HG02610 (cell line): Measurements from ENCODE around the gene ZNF286A.
"Not testable (repeated sequence)": the region's sequence is repeated elsewhere in the genome, so short reads cannot be mapped to it uniquely, and the experiment has no call there.

Experiments
- ATAC-seq: cut with Tn5 transposase; IDR thresholded peaks from one replicate; pipeline ENCODE4 v1.9.1; 2021; ENCODE audit warnings: mild to moderate bottlenecking, moderate library complexity; ENCODE audit not compliant: unreplicated experiment

ZNF286A gene

DNA sequence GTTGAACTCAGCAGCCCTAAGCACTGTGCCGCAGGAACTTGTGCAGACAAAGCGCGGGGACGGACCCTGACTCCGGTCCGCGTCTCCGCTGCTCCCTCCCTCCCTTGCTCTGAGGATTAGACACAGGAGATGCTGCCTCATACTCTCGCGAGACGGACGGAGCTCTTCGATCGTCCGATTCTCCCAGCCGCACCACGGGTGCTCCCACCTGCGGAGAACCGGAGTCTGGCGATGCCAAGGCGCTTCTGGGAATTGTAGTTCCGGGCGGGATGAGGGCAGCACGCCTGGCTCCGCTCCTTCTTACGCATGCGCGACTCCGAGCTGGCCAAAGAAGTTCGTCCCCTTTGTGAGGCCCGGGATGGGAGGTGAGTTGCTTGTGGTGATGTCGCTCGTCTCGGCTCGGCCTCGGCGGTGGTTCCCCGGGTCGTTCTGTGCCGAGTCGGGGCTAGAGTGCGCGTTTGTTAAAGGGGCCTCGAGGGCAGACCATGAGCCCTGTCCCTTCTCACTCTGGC is at the start of gene ZNF286A:
Gene ZNF286A (plus strand): TSS at position 340 of the 512 bp plus-strand sequence. CDS start 578 bp downstream, outside the sequence.
- peak; percentile 99 for ATAC-seq

DNA sequence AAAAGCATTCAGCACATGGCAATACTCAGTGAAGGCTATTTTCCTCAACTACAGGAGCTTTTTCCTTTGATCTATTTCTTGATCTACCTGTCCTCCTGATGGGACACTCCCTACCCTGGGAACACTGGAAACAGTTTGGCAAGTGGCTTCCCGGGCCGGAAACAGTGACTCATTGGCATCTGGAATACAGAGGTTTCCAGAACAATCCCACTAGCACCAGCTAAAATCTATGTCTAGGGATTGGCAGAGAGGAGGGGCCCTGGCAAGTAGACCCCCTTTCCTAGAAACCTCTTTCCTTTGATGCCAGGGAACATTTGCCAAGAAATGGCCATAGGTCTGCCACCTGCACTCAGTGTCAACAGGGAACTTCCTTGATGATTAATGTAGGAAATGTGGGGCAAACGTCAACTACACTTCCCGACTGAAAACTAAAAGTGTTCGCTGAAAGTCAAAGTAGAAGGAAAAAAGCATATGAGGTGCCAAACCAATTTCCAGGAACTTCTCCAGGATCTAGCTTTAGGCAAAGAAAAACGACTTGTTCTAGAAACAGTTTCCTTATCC is 49.6 kb upstream of the ZNF286A start:
- no peak for ATAC-seq

DNA sequence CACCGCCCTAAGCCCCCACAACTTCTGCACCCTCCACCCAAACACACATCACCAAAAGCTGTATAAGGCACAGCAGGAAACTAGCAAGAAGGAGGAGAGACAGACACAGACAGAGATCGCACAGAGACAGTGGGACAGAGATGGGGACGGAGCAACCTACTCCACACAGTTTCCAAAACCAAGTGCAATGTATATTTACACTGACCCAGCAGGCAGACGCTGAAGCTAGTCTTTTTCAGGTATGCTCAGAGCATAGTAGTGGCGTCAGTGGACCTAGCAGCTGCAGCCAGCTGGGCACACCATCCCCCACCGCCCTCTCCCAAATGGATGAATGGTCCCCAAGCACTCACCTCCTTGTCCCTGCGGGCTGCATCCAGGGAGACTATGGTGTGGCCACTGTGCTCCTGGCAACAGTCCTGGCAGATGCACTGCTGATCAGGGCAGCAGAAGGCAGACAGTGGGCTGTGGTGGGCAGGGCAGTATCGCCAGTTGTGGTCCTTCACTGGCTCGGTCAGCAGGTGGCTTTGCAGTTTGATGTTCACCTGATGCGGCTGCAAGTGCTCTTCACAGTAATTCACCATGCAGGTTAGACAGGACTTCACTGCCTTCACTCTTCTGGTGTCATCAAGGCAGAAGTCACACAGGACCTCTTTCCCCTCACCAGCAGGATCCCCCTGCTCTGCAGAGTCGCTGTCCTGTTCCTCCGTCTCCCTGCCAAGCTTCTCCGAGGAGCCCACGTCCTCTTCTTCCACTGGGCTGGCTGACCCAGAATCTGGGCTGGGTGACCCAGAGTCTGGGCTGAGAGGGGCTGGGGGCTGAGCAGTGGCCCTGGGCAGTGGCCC is 48.6 kb upstream of the ZNF286A start:
- no peak for ATAC-seq

DNA sequence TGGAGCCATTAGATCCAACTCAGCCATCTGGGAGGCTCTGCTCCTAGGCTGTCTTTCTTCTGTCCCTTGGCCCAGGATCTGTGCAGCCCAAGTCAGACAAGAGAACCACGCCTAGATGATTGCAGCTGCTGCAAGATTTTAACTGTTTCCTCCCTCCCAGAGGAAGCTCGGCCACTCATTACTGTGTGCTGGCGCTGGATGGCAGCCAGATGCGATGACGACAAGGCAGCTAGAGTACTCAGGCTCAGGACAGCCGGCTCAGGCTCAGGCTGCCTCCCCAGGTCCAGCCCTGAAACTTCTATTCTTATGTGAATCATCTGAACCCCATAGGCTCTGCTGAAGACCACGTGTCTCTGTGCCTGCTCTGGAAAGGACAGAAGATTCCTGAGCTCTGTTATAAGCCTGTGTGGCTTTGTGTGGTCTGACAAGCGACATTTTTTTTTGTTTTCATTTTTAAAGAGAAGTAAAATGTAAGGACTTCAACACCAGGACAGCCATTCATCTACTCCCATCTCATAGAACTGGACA is 47.9 kb upstream of the ZNF286A start:
- ATAC-seq: peak; percentile 63

DNA sequence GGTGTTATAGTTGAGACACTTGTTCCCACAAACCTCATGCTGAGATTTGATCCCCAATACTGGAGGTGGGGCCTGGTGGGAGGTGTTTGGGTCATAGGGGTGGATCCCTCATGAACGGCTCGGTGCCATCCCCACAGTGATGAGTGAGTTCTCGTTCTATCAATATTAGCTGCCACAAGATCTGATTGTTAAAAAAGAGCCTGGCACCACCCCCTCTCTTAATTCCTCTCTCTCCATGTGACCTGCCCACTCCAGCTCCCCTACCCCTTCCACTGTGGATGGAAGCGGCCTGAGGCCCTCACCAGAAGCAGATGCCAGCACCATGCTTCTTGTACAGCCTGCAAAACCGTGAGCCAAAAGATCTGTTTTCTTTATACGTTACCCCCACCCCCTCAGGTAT is 46.6 kb upstream of the ZNF286A start:
- ATAC-seq: no peak

DNA sequence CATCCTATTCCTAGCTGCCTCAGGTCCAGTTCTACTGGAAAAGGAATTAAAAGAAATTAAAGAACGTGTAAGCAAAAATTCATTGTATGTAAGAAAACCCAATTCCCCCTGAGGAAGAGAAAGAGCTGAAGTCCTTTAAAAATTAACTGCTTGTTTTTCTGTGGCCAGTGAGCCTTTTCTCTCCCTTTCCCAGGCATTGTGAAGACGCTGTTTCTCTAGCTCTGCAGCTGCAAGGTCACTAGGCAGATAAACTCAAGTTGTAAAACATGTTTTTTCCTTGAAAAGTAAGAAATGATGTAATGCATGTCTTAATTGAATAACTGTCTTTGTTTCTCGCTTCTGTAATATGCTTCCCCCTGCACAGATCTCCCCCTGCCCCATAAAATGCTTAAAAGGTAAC is 45.2 kb upstream of the ZNF286A start:
- ATAC-seq: not testable (repeated sequence)

DNA sequence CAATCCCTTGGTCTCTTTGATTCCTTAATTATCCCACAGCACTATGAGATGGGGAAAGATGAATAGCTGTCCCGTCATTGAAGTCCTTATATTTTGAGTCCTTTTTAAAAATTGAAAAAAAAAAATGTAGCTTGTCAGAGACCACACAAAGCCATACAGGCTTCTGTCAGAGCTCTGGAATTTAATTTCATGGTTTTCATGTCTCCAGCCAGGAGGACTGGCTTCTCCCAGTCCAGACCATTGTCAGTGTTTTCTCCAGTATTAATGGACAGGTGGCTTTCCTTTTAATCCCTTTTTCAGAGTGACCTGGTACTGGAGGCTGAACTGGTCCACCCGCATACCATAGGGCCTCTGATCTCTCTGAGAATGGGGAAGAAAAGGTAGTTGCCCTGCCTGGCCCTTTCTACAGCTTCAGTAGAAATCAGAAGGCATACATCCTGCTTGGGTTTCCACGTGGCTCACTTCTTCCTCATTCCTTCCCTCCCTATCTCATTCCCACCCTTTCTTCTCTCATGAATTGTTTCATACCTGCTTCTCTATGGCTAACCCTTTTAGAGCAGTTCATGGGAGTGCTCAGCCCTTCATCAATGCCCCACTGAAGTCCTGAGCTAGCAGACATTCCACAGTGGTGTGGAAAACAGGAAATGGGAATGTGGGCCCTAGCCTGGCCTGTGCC is 44.5 kb upstream of the ZNF286A start:
- ATAC-seq: no peak

DNA sequence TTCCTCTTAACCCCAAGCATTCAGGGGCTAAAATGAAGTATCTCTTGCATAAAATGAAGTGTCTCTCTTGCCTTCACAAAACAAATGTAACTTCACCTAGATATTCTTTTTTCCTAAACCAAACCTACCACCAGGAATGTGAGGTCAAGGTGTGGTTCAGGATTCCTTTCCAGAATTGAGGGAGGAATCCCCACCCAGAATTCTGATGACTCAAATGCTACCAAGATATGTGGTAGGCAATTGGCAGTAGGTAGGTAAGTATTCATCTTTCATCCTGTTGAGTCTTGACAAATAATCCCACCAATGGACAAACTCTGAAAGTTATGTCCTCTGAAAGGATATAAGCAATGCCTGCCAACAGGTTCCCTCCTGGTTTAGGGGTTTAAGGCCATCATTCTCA is 41.7 kb upstream of the ZNF286A start:
- no peak for ATAC-seq

DNA sequence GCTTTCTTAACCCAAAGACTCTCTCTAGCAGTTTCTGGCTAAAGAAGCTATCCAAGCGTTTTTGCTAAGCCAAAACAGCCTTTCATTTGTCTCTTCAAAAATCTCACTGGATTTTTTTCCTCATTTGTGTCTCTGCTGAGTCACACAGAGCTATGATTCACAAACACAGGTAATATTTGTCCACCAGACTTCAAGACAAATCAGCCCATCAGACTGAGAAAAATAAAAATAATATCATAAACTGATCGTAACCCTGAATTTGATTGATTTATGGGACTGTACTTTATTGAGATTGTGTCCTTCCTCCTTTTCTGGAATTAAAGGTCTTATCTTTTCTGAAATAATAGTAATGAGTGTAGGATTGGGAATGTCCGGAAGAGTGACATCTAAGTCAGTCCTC is 41.3 kb upstream of the ZNF286A start:
- ATAC-seq: no peak

DNA sequence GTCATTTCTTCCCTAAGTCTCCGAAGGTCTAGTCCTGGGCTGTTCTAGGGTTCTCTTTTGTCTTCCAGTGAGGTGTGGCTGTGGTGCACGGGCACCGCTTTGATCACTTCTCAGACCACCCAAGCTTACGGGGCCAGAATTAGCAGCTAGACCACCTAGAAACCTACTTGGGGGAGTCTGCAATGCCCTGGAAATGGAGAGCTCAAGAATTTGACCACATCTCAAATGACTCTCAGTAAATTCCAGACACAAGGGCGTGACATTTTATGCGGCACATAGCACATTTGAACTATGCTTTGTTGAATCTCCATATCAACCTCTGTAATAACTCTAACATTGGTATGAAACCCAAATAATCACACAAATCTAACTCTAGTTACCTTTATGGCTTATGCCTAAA is 40.3 kb upstream of the ZNF286A start:
- no peak for ATAC-seq

DNA sequence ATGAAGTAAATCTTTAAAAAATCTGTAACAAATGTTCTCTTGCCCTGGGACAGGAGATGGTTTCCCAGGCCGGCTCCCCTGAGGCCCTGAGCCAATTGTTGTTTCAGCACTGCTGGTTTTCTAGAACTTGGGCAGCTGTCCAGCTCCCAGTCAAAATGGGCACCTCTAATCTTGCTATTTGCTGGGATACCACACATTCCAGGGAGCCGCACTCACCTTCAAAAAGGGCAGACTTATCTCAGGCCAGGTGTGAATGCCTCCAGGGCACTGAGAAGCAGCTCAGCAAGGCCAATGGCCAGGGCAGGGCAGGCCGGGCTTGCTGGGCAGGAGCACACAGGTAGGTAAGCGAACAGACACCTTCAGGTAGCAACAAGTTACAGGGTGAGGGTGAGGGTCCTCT is 39.9 kb upstream of the ZNF286A start:
- ATAC-seq: no peak

DNA sequence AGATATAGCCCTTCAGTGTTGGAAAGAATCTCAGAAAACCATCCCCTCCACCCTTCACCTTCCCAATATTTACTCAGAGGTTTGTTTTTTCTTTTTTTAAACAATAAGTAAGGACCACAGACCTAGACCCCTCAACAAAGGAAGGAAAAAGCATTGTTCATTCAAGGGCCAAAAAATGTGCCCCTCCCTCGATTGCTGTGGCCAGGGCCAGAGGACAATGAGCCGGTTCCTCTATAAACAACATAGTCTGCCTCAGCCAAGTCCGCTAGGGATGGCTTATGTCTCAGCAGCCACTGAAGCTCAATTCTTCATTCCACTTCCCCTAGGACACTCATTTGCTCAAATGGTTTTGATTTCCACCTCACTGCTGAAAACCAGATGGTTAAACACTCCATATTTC is 39.5 kb upstream of the ZNF286A start:
- ATAC-seq: no peak

DNA sequence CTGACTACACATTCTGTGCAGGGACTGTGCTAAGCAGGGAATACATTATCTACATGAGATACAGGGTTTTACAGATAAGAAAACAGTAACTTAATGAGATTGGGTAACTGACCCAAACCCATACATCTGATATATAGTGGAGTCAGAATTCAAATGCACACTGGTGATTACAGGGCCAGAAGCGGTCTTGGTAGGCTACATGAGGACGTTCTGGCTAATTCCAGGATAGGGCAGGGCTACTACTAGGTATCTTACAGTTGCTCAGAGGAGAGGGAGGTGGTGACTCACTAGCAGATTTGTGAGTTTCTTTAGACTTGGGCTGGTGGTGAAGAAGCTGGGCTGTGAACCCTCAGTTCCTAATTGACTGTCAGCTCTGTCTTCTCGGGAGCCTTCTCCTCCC is 36.9 kb upstream of the ZNF286A start:
- no peak for ATAC-seq

DNA sequence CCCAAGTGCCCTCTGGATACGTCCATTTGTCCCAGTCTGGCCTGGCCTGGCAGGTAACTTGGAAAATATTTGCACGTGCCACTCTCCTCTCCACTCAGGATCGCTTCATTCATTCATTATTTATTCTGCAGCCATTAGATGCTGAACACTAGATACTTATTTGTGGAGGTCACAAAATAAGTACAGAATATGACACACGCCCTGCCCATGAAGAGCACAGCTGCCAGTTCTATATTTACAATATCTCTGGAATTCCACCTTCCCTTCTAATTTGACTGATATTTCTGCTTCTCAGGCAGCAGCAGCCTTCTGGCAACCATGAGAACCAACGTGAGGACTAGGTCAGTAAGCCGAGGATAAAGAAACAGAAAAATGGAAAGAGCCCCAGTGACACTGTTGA is 36.4 kb upstream of the ZNF286A start:
- no peak for ATAC-seq

DNA sequence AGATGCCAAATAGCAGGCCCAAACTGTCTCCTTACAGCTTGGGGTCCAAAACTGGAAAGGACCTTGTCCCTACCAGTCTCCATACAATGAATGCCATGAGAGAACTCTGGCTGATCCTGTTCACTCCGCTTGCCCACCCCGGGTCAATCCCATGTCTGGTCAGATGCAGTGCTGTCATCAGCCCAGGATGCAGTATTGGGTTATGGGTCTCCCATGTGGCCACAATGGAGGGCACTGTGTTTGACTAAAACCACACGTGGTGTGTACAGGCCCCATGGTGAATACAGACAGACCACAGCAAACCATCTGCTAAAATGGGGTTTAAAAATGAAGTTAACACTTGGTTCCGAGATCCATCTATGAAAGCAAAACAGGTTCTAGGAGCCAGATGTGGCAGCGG is 35.9 kb upstream of the ZNF286A start:
- no peak for ATAC-seq

DNA sequence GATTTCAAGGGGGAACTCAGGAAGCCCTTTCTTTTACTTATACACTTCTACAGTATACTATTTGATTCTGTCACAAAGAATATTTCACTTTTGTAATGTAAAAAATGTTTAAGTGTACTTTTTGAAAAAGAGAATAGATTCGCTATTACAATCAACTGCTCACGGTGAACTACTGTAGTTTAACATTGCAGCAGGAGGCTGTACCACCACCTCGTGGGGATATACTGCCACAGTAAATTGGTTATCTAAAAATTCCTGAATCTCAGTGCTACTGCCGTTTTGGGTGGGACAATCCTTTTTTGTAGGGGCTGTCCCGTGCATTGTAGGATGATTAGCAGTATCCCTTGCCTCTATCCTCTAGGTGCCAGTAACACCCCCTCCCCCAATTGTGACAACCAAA is 30.0 kb upstream of the ZNF286A start:
- not testable (repeated sequence) for ATAC-seq

DNA sequence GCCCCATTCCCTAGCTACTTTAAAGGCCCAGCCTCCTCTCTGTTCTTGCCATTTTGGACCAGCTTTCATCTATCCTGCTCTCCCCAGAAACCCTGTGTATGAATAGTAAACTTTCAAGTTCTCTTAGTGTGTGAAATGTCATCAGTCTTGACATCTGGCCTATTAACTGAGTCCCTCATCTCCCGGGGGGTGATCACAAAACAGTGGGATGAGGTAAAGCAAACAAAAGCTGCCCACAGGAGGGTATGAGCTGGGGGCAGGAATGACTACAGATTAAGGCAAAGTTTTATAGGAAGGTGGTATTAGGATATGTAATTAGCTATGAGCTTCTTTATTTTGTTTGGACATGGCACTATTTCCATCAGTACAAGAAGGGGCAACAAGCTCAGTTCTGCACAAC is 24.9 kb upstream of the ZNF286A start:
- not testable (repeated sequence) for ATAC-seq

DNA sequence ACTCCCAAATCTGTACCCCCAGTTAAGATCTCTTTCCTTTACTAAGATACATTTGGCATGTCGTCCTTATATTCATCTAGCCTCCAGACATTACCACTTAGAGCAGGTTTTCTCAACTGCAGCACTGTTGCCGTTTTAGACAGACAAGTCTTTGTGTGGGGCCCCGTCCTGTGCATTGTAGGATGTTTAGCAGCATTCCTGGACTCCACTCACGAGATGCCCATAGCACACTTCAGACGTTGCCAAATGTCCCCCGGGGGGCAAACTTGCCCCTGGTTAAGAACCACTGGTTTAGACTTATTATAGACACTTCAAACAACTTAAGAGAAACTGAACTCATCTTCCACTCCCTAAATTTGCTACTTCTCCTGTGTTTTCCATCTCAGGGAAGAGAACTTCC is 23.6 kb upstream of the ZNF286A start:
- ATAC-seq: not testable (repeated sequence)

DNA sequence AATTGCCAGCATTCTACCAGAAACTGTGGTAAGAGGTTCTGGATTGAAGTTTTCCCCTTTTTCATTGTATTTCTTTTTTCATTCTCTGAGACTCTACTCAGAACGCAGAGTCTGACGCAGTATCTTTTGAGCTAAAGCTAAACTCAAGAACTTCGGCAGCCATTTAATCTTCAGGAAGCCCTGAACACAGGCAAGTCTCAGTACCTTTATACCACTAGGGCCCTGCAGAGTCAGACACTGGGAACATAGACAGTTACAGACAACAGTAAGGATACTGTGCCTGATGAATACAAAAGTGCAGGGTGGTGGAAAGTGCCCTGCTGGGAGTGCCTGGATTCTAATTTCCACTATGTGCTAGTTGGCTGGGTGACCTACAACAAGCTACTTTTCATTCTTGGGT is 16.4 kb upstream of the ZNF286A start:
- ATAC-seq: not testable (repeated sequence)

DNA sequence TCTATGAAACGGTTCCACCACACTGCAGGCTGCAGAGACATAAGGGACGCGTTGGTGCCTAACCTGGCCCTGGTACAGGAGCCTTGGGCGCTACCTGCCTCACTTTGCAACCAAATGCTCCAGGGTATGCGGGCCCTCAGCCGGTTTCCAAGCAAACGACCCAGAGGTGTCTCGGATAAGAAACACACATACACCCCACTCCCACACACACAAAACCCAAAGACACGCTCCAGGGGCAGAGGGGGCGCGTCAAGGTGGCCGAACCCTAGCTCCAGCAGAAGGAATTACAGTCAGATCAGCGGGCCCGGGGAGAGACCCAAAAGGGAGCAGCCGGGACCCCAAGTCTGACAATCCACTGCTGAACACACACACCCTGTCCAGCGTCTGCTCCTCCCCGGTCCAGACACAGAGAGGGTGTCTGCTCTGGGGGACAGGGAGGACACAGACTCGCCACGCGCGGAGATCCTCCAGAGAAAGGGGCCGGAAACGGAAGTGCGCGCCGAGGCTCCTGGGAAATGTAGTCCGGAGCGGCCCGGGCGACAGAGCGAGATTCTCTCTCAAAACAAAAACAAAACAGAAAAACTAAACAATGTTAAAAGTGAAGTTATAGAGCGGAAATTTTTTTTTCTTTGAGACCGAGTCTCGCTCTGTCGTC is 15.6 kb upstream of the ZNF286A start, which contains the start of gene TRIM16:
Gene TRIM16 (minus strand): TSS at position 488 of the 655 bp plus-strand sequence. CDS start 32,702 bp downstream, outside the sequence.
- ATAC-seq: peak; percentile 85

DNA sequence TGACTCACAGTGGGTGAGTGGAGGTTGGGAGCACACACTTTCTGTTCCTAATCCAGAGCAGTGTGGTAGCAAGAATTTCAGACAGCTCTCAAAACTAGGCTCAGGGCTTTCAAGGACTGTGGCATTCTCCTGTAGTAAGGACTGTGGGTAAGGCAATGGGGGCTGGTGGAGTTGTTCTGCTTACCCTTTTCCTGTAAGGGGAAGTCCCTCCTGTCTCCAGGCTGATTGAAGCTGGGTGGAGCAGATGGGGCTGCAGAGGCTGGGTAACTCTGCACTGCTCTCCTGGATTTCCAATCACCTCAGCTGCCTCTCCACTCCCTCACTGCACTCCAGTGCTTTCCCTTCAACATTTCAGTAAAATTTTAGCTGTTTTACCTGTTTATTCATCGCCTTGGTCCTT is 12.1 kb upstream of the ZNF286A start:
- ATAC-seq: not testable (repeated sequence)
